Retinal pigment epithelial cell (primary cell): ENCODE results near the gene ESR2.

Experiments used
- DNase-seq: peaks from one replicate; pipeline ENCODE4 v3.0.0-alpha.2; 2010; ENCODE audit warnings: low read depth
- H3K4me3 ChIP-seq: 2 replicates; pipeline ENCODE4 v1.5.1; 2011; ENCODE audit warnings: mild to moderate bottlenecking, low read length, control low read depth, moderate library complexity
- TF ChIP-seq, protein P1 (sequence below): conservative IDR thresholded peaks from 2 replicates; pipeline ENCODE4 v1.5.1; 2011; ENCODE audit warnings: low read depth, low read length, control low read depth, inconsistent platforms

ESR2 gene

DNA sequence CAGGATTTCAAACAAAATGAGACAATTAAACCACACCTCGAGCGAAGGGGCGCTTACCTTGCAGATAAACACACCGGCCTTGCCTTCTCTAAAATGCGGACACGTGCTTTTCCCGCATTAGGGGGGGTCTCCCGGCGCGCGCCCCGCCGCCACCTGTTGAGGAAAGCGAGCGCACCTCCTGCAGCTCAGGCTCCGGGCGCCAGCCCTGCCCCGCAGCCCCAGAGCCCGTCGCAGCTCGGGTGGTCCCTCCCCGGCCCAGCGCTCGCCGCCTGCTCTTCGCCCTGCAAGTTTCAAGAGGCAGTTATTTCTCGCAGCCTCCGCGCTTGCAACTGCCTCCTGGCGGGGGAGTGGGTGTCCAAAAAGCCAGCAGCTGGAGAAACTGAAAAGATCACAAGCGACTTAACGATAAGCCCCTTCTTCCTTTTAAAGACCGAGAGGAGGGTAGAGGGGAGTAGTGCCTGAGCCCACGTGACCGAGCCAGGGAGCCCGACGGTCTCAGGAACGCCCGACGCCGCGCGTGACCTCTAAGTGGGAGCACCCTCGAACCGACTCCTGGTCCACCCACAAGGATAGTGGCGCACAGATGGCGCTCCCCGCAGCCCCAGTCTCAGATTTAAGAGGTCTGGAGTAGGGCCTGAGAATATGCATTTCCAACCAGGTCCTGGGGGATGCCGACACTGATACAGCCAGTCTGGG, at the start of gene ESR2:
ESR2 (minus strand) TSS at position 396 of the 696 bp plus-strand sequence. CDS start 11,386 bp downstream, outside the sequence.
- DNase-seq = no peak
- TF ChIP-seq, protein P1, sequence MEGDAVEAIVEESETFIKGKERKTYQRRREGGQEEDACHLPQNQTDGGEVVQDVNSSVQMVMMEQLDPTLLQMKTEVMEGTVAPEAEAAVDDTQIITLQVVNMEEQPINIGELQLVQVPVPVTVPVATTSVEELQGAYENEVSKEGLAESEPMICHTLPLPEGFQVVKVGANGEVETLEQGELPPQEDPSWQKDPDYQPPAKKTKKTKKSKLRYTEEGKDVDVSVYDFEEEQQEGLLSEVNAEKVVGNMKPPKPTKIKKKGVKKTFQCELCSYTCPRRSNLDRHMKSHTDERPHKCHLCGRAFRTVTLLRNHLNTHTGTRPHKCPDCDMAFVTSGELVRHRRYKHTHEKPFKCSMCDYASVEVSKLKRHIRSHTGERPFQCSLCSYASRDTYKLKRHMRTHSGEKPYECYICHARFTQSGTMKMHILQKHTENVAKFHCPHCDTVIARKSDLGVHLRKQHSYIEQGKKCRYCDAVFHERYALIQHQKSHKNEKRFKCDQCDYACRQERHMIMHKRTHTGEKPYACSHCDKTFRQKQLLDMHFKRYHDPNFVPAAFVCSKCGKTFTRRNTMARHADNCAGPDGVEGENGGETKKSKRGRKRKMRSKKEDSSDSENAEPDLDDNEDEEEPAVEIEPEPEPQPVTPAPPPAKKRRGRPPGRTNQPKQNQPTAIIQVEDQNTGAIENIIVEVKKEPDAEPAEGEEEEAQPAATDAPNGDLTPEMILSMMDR = peak; percentile 46
- peak within 1 kb of the TSS; percentile 50 for H3K4me3 ChIP-seq

DNA sequence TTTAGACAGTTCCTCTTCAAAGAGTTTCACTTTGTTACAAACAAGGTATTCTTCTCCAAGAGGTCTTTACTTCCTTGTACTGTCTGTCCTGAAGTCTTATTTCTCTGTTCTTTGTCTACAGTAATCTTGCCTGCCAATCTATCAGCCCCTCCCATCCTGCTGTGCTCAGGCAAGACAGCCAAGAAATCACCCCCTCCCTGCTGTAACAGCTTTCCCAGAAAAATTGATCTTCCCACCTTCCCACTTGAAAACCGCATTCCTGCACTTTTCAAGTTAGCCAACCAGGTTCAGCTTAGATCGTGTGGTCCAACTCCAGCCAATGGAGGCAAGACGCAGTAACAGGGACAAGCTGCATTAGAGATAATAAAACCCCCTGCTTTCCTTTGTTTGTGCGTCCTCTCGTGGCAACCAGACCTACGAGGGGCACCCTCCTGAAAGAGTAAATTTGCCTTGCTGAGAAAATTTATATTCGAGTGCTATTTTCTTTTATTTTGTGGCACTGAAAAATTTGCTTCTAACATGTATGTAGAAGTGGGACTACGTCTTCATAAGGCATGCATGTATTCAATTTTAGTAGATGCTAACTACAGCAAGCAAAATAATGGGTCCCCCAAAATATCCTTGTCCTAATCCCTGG, 46.5 kb upstream of the ESR2 start:
- TF ChIP-seq, protein P1 = no peak
- no peak overlapping the region for H3K4me3 ChIP-seq
- DNase-seq = no peak

DNA sequence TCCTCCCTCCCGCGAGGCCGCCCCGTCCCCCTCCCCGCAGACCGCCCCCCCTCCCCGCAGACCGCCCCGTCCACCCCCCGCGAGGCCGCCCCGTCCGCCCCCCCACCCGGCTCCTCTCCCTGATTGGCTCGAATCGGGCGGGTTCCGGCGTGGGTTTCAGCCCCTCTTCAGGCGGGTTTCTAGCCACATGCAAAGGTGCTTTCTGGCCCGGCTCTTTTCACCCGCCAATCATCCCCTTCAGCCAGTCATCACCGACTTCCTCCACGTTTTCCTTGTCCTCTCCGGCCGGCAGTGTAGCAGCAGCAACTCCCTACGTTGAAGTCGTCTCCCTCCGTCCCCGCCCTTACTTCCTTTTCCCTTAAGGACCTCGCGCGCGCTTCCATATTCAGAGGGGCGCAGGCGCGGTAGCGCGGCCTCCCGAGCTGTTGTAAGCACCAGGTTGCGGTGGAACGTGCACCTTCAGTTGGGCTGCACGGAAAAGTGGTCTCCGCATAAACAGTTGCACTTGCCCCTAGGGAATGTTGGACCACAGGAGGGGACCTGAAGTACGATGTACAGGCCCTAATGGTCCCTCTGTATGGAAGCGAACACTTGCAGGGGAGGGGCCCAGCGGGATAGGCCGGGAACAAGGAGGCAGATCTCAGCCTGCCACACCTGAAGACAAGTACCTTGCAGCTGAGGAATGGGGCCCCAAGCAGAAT, 44.6 kb upstream of the ESR2 start:
- peak; percentile 97 for DNase-seq
- TF ChIP-seq, protein P1 = no peak
- H3K4me3 ChIP-seq = peak overlapping the region; percentile 77

DNA sequence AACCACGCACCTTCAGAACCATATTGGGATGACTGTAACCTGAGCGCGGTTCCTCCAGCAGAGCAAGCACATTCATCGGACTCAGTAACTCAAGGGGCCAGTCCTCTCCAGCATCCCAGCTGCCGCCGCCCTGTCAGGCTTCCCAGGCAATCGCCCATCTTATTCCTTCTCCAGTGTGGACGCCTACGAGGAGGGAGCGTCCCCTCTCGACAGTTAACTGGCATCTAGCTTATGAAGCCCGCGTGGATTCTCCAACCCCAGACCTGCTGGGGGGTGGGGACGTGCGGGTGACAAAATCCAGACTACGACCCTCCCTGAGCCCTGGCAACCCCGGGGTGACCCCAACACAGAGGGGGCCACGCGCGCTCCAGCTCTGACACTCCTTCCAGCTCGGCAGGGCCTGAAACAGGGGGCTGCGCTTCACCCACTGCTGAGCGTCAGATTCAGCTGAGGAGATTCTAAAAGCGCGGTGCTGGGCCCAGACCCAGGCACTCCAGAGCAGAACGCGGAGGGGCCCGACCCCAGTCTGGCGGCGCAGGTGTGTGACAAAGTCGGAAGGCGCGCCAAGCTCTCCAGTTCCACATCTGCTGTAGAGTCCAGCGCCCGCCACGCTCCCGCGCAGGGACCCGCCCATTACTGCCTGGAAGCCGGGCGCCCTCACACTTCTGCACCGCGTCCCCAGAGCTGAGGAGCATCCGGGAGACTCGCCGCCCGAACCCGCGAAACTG, 43.9 kb upstream of the ESR2 start:
- H3K4me3 ChIP-seq = peak overlapping the region; percentile 77
- DNase-seq = no peak
- TF ChIP-seq, protein P1 = peak; percentile 22

DNA sequence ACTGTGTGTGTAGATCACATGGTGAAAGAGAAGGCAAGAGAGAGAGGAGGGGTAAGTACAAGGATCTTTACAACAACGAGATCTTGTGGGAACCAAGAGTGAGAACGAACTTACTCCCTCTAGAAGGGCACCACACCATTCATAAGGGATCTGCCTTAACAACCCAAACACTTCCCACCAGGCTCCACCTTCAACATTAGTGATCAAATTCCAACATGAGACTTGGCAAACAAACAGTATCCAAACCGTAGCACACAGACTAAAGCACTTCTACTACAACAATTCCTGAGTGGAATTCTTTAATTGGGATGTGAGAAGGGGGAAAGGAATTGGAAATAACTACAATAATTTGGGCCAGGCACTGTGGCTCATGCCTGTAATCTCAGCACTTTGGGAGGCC, 35.0 kb upstream of the ESR2 start:
- DNase-seq = no peak
- TF ChIP-seq, protein P1 = no peak
- no peak overlapping the region for H3K4me3 ChIP-seq

DNA sequence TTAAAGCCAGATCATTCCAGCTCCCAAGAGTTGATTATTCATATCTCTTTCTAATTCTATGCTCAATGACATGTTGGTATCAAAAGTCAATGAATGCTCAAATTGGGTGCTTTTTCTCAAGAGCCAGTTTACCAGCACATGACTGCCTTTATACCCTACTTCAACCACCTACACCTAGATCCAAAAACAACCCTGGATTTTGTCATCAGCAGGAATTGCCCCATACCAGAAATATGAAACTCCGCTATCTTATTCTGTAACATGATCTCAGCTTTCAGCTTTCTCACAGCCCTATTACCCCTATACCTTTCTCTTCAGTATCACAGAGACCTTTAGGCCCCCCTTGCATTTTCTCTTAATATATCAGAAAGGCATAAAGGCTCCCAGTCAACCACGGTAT, 32.3 kb upstream of the ESR2 start:
- no peak overlapping the region for H3K4me3 ChIP-seq
- no peak for DNase-seq
- TF ChIP-seq, protein P1 = no peak
